ENCODE results near the gene CALCOCO1.

CALCOCO1 gene

DNA sequence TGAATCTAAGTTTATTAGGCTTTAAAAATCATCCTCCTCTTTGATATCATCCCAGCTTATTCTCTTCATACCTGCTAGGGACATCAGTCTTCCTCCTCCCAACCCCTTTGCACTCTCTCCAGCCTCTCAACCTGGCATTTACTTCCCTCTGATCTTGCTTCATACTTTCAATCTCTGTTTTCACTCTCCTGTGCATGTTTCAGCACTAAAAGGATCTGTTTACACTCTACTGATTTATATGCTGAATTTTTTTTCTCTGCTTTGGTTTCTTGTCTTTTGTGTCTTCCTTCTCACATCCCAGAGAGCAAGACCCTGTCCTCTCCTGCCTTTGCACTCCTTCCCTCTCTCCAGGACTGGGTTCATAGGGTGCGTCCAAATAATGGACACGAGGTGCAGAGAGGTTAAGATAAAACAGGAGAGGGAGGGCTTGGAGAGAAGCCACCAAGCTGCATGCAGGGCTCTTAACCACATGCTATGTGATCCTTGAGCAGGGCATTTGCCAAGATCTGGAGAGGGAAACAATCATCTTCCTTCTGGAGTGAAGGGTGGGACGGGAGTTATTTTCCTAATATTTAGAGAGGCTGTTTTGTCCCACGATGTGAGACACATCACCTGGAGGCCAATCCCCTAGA lies 27.5 kb upstream of the CALCOCO1 start:
- H2AFZ ChIP-seq (ENCODE audit: low read depth, low read length), result no peak overlapping the region
- peaks cover 61% of the 10 kb centered on the region for H3K27me3 ChIP-seq (ENCODE audit: low read depth, low read length)

DNA sequence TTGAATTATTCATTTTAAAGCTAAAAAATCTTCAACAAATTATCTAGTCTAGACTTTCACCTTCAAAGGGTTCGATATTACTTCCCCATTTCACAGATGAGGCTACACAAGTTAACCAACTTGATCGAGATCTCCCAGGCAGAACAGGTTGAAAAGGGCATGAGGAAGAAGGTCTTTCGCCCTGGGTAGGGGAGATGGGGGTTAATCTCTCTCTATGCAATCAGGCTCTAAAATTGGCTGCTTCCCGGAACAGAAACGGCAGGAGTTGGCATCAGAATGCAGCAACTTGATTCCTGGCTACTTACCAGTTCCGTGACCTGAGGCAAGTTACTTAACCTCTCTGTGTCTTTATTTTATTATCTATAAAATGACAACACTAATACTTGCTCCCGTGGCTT lies 26.9 kb upstream of the CALCOCO1 start:
- no peak for TF ChIP-seq EZH2phosphoT487 (IDR thresholded peaks at IDR 0.05; ENCODE audit: low read depth)
- peak overlapping the region; percentile 71 for H3K27ac ChIP-seq (ENCODE audit: low read length)
- H3K4me3 ChIP-seq (ENCODE audit: low read length), result peak overlapping the region; percentile 39
- H3K9ac ChIP-seq (ENCODE audit: low read length), result peak overlapping the region; percentile 8; the same call in 1 of the 2 replicates
- H3K79me2 ChIP-seq (ENCODE audit: low read length), result no peaks in the 10 kb centered on the region
- H2AFZ ChIP-seq (ENCODE audit: low read depth, low read length), result no peak overlapping the region
- peaks cover 83% of the 10 kb centered on the region for H3K4me1 ChIP-seq (ENCODE audit: low read length)
- H3K4me2 ChIP-seq (ENCODE audit: low read length), result peak overlapping the region; percentile 97
- H3K27me3 ChIP-seq (ENCODE audit: low read depth, low read length), result peaks cover 61% of the 10 kb centered on the region
- no peaks in the 10 kb centered on the region for H3K9me3 ChIP-seq (ENCODE audit: insufficient read depth, low read length)
- no peaks in the 10 kb centered on the region for H3K36me3 ChIP-seq (replicated peaks; ENCODE audit: low read depth, low read length)
- no peaks in the 10 kb centered on the region for H4K20me1 ChIP-seq (ENCODE audit: insufficient read depth, low read length)

More for the DNA sequence above, 27.5 kb upstream of the CALCOCO1 start:
- Histone ChIP-seq H3K4me2 (ENCODE audit: low read length) (peak overlapping the region; percentile 97), H3K4me3 (ENCODE audit: low read length) (peak overlapping the region; percentile 39), H3K9ac (ENCODE audit: low read length) (peak overlapping the region; percentile 8; the same call in 1 of the 2 replicates), H4K20me1 (ENCODE audit: insufficient read depth, low read length) (no peaks in the 10 kb centered on the region), H3K27ac (ENCODE audit: low read length) (peak overlapping the region; percentile 71), H3K36me3 (replicated peaks; ENCODE audit: low read depth, low read length) (no peaks in the 10 kb centered on the region), H3K4me1 (ENCODE audit: low read length) (peaks cover 83% of the 10 kb centered on the region), H3K9me3 (ENCODE audit: insufficient read depth, low read length) (no peaks in the 10 kb centered on the region), H3K79me2 (ENCODE audit: low read length) (no peaks in the 10 kb centered on the region)
- TF ChIP-seq EZH2phosphoT487 (IDR thresholded peaks at IDR 0.05; ENCODE audit: low read depth), result no peak
- TF ChIP-seq, protein P1, sequence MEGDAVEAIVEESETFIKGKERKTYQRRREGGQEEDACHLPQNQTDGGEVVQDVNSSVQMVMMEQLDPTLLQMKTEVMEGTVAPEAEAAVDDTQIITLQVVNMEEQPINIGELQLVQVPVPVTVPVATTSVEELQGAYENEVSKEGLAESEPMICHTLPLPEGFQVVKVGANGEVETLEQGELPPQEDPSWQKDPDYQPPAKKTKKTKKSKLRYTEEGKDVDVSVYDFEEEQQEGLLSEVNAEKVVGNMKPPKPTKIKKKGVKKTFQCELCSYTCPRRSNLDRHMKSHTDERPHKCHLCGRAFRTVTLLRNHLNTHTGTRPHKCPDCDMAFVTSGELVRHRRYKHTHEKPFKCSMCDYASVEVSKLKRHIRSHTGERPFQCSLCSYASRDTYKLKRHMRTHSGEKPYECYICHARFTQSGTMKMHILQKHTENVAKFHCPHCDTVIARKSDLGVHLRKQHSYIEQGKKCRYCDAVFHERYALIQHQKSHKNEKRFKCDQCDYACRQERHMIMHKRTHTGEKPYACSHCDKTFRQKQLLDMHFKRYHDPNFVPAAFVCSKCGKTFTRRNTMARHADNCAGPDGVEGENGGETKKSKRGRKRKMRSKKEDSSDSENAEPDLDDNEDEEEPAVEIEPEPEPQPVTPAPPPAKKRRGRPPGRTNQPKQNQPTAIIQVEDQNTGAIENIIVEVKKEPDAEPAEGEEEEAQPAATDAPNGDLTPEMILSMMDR (IDR thresholded peaks at IDR 0.05; ENCODE audit: low read depth, low read length), result no peak

DNA sequence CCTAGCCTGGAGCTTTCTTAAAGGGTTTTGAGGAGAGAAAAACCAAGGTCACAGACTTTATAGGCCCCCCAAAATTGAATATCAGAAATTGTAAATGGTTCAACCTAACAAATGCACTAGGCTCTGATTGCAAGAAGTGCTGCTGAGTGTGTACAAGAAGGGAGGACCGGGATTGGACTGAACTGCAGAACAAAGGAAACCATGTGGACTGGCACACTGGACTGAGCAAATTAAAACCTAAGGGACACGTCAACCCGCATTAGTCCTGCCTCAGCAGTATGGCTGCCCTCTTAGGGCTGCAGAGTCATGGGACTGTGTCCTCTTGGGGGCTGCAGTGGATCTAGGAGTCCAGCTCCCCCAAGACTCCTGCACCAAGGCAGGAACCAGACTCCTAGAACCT lies 25.4 kb upstream of the CALCOCO1 start:
- Histone ChIP-seq H3K36me3 (replicated peaks; ENCODE audit: low read depth, low read length) (no peaks in the 10 kb centered on the region), H3K27ac (ENCODE audit: low read length) (no peak overlapping the region), H3K79me2 (ENCODE audit: low read length) (no peaks in the 10 kb centered on the region), H3K9me3 (ENCODE audit: insufficient read depth, low read length) (no peaks in the 10 kb centered on the region), H3K9ac (ENCODE audit: low read length) (no peak overlapping the region), H3K27me3 (ENCODE audit: low read depth, low read length) (peaks cover 65% of the 10 kb centered on the region), H3K4me1 (ENCODE audit: low read length) (peaks cover 70% of the 10 kb centered on the region), H4K20me1 (ENCODE audit: insufficient read depth, low read length) (no peaks in the 10 kb centered on the region), H3K4me3 (ENCODE audit: low read length) (no peak overlapping the region), H3K4me2 (ENCODE audit: low read length) (no peak overlapping the region), H2AFZ (ENCODE audit: low read depth, low read length) (no peak overlapping the region)
- TF ChIP-seq, protein P1 (IDR thresholded peaks at IDR 0.05; ENCODE audit: low read depth, low read length), result no peak
- TF ChIP-seq EZH2phosphoT487 (IDR thresholded peaks at IDR 0.05; ENCODE audit: low read depth), result no peak

DNA sequence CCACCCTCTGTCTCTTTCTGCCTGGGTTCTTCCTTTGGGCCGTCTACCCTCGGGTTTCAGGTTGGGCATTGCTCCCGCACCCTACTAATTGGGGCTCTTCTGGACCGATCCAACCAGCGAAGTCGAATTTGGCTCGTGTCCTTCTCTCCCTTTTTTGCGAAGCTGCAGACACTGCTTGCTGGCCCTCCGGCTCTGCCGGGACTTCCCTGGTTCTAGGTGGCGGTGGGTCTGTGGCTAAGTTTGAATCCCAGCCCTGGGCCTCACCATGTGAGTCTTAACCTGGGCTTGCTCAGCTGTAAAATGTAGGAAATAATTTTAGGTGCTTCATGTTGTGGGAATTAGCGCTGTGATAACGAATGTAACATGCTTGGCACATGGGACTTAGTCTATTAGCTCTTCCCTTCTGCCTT lies 24.9 kb upstream of the CALCOCO1 start:
- Histone ChIP-seq H3K9ac (ENCODE audit: low read length) (peak overlapping the region; percentile 73; the same call in 1 of the 2 replicates), H3K9me3 (ENCODE audit: insufficient read depth, low read length) (no peaks in the 10 kb centered on the region), H3K36me3 (replicated peaks; ENCODE audit: low read depth, low read length) (no peaks in the 10 kb centered on the region), H3K4me1 (ENCODE audit: low read length) (peaks cover 66% of the 10 kb centered on the region), H3K4me2 (ENCODE audit: low read length) (peak overlapping the region; percentile 90), H3K79me2 (ENCODE audit: low read length) (no peaks in the 10 kb centered on the region), H3K27me3 (ENCODE audit: low read depth, low read length) (peaks cover 63% of the 10 kb centered on the region), H2AFZ (ENCODE audit: low read depth, low read length) (no peak overlapping the region), H3K4me3 (ENCODE audit: low read length) (peak overlapping the region; percentile 79), H3K27ac (ENCODE audit: low read length) (no peak overlapping the region), H4K20me1 (ENCODE audit: insufficient read depth, low read length) (no peaks in the 10 kb centered on the region)
- TF ChIP-seq, protein P1 (IDR thresholded peaks at IDR 0.05; ENCODE audit: low read depth, low read length), result no peak
- TF ChIP-seq EZH2phosphoT487 (IDR thresholded peaks at IDR 0.05; ENCODE audit: low read depth), result no peak

All from OCI-LY3 (cell line).